GM23248 (cell line): ENCODE measurements around the gene AMIGO1. TPM values are rescaled to one million over a fixed set of nuclear protein-coding genes. Genes with fewer than 3 reads are reported as not detected.

Experiments used
- DNase-seq: peaks from one replicate; pipeline ENCODE4 v3.0.0-alpha.2; 2015
- H2AFZ ChIP-seq: fragments of 200-600 bp; sonication (generic); 2 replicates; pipeline ENCODE4 v1.6.1; 2016; ENCODE audit warnings: antibody characterized with exemption
- H3F3A ChIP-seq: fragments of 200-600 bp; sonication (generic); 2 replicates; pipeline ENCODE4 v1.6.1; 2016; ENCODE audit warnings: mild to moderate bottlenecking, antibody characterized with exemption, mixed run types; ENCODE audit not compliant: insufficient read depth
- H3K27ac ChIP-seq: fragments of 200-600 bp; sonication (generic); 2 replicates; pipeline ENCODE4 v1.5.1; 2016; ENCODE audit warnings: mild to moderate bottlenecking
- H3K27me3 ChIP-seq: fragments of 200-600 bp; sonication (generic); replicated peaks from 2 replicates; pipeline ENCODE4 v1.6.1; 2016; ENCODE audit warnings: mild to moderate bottlenecking; ENCODE audit not compliant: insufficient read depth
- H3K36me3 ChIP-seq: fragments of 200-600 bp; sonication (generic); 2 replicates; pipeline ENCODE4 v1.6.1; 2016; ENCODE audit warnings: low read depth, mild to moderate bottlenecking
- H3K4me1 ChIP-seq: fragments of 200-600 bp; sonication (generic); 2 replicates; pipeline ENCODE4 v1.6.1; 2016; ENCODE audit warnings: mild to moderate bottlenecking; ENCODE audit not compliant: insufficient read depth
- H3K4me2 ChIP-seq: fragments of 200-600 bp; sonication (generic); one replicate; pipeline ENCODE4 v1.6.1; 2016; ENCODE audit warnings: mild to moderate bottlenecking; ENCODE audit not compliant: unreplicated experiment
- H3K4me3 ChIP-seq: fragments of 200-600 bp; sonication (generic); 2 replicates; pipeline ENCODE4 v1.5.1; 2016; ENCODE audit warnings: mild to moderate bottlenecking
- H3K79me2 ChIP-seq: fragments of 200-600 bp; sonication (generic); 2 replicates; pipeline ENCODE4 v1.6.1; 2016; ENCODE audit warnings: mild to moderate bottlenecking; ENCODE audit not compliant: insufficient read depth
- H3K9ac ChIP-seq: fragments of 200-600 bp; sonication (generic); 2 replicates; pipeline ENCODE4 v1.6.1; 2016; ENCODE audit warnings: mild to moderate bottlenecking
- H3K9me2 ChIP-seq: fragments of 200-600 bp; sonication (generic); 2 replicates; pipeline ENCODE4 v1.6.1; 2016; ENCODE audit warnings: mixed run types, mild to moderate bottlenecking, moderate library complexity; ENCODE audit not compliant: insufficient read depth
- H3K9me3 ChIP-seq: fragments of 200-600 bp; sonication (generic); one replicate; pipeline ENCODE4 v1.6.1; 2017; ENCODE audit warnings: low read depth
- H4K20me1 ChIP-seq: fragments of 200-600 bp; sonication (generic); 2 replicates; pipeline ENCODE4 v1.6.0; 2016; ENCODE audit not compliant: insufficient read depth
- EZH2 ChIP-seq: fragments of 200-600 bp; sonication (generic); IDR thresholded peaks from 2 replicates; pipeline ENCODE4 v1.6.1; 2018; ENCODE audit warnings: antibody characterized with exemption, mild to moderate bottlenecking; ENCODE audit not compliant: insufficient read depth, poor library complexity, severe bottlenecking
- EZH2phosphoT487 ChIP-seq: fragments of 200-600 bp; sonication (generic); IDR thresholded peaks from 2 replicates; pipeline ENCODE4 v1.6.1; 2018; ENCODE audit warnings: antibody characterized with exemption, moderate library complexity, mild to moderate bottlenecking, low read depth; ENCODE audit not compliant: insufficient read depth
- WGBS, 2 experiments: methylation state at CpG; one replicate each; pipeline ENCODE4 v1.1.6; 2015 to 2017; ENCODE audit warnings: low lambda C conversion rate in 2 of 2, low coverage in 1 of 2; ENCODE audit errors: missing lambda C conversion rate in 2 of 2; 5-methylcytosine and 5-hydroxymethylcytosine counted together
- in situ Hi-C: fragments of 300-500 bp; cut with MboI; formaldehyde crosslinking; loops from 2 replicates; pipeline ENCODE4 v1.15.0; 2020
- polyA plus RNA-seq: library from polyadenylated mRNA; unstranded; fragments of >200 nt; fragmentation: Nextera tagmentation; extraction: Ambion mirVana; gene quantifications from 2 replicates; pipeline ENCODE4 v1.2.1, GENCODE V29; 2016
- total RNA-seq: library from RNA; depleted of rRNA; stranded (reverse); fragments of >200 nt; shearing (Covaris generic); gene quantifications from 2 replicates; pipeline ENCODE4 v1.2.3, GENCODE V29; 2014

AMIGO1 gene
- total and polyA plus RNA-seq, 2 experiments from 2014 or later, result 1.7 to 2.8 TPM

DNA sequence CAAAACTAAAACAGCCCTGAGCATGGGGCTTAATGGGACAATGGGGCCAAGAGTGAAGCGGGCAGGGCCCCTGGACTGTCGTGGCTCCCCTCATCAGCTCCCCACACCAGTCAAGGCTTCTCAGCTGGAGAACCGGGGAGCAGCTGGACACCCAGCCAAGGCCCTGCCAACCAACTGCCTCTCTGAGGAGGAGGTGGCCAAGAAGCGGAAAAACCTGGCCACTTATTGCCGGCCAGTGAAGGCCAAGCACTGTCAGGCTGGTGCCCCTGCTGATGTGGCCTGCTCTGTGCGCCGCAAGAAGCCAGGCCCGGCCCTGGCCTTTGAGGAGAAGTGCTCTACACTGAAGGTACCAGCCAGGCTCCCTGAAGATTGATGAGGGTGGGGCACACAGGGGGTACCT lies 18.2 kb downstream of the AMIGO1 start:
- Histone ChIP-seq H3K36me3 (0 out of 2 replicates have a peak, but pooled peaks cover 3% of the 10 kb centered on the region), H3F3A (no peaks in the 10 kb centered on the region), H3K4me3 (no peak overlapping the region), H2AFZ (no peak overlapping the region), H3K27me3 (no peaks in the 10 kb centered on the region), H3K79me2 (peaks cover 23% of the 10 kb centered on the region), H3K27ac (no peak overlapping the region), H3K9me2 (no peaks in the 10 kb centered on the region), H3K9me3 (no peaks in the 10 kb centered on the region), H3K4me2 (no peak overlapping the region), H3K9ac (no peak overlapping the region), H4K20me1 (no peaks in the 10 kb centered on the region), H3K4me1 (peaks cover 5% of the 10 kb centered on the region)
- in situ Hi-C loops, result loop anchor here (5.0 kb wide), 1 partner anchor 41 kb away; no protein-coding TSS in a partner anchor
- TF ChIP-seq EZH2, result no peak
- TF ChIP-seq EZH2phosphoT487, result no peak
- 96% methylated on average over 8 of the region's 8 CpGs for WGBS, 2 experiments
- DNase-seq, result no peak

DNA sequence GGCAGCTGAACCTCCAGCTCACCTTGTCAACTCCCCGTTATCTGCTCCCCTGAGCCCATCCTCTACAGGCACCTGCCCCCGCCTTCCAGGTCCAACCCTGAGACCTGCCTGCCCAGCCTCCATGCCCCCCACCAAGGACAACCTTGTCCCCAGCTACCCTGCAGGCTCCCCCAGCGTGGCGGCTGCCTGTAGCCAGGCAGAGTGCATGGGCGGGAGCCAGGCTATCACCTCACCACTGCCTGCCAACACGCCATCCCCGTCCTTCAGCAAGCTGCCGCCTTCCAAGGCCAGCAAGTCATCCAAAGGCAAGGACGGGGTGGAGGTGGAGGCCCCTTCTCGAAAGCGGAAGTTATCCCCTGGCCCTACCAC lies 18.6 kb downstream of the AMIGO1 start:
- Histone ChIP-seq H3K79me2 (peaks cover 19% of the 10 kb centered on the region), H3K4me2 (no peak overlapping the region), H3K36me3 (no peaks in the 10 kb centered on the region), H3K4me3 (no peak overlapping the region), H2AFZ (no peak overlapping the region), H3K9ac (no peak overlapping the region), H3K27ac (no peak overlapping the region), H3K9me2 (no peaks in the 10 kb centered on the region), H4K20me1 (no peaks in the 10 kb centered on the region), H3K4me1 (peaks cover 5% of the 10 kb centered on the region), H3K27me3 (no peaks in the 10 kb centered on the region), H3F3A (no peaks in the 10 kb centered on the region), H3K9me3 (no peaks in the 10 kb centered on the region)
- 87 to 93% methylated on average over 11 of the region's 11 CpGs for WGBS, 2 experiments
- in situ Hi-C loops, result loop anchor here (5.0 kb wide), 1 partner anchor 41 kb away; no protein-coding TSS in a partner anchor
- DNase-seq, result no peak
- no peak for TF ChIP-seq EZH2phosphoT487
- TF ChIP-seq EZH2, result no peak

DNA sequence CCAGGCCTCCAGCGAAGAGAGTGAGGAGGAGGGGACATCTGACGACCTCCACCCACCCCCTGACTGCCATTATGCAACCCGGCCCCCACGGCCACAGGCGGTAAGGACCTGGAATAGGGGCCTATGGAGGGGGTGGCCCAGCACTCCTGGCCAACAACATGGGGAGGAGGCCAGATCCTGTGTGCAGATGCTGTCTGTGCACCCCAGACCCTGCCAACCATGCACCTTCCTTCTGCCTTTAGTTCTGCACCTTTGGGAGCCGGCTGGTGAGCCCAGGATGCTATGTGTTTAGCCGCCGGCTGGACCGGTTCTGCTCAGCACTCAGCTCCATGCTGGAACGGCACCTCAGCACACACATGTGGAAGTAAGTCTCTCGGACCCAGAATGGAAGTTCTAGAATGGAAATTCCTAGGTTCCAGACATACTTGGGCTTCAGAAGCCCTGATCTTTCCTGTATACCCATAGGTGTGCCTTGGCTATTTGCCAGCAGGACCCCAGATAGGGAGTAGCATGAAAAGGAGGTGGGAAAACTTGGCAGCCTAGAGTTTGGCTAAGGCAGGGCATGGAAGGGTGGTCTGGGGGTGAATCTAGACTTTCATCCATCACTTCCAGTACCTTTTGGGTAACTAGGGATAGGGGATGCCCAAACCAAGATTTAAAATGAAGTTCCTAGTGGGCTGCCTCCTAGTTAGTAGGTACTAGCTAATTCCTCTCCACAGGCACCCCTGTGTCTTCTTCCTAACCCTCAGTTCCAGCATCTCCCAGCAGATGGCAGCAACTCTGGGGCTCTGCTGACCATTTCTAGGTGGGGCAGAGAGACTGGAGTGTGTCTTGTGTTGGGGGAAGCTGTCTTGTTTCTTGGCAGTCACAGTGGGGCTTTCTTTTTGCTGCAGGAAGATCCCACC lies 19.2 kb downstream of the AMIGO1 start:
- no peaks in the 10 kb centered on the region for H3K9me3 ChIP-seq
- H3F3A ChIP-seq, result no peaks in the 10 kb centered on the region
- no peak overlapping the region for H2AFZ ChIP-seq
- H3K4me3 ChIP-seq, result no peak overlapping the region
- no peaks in the 10 kb centered on the region for H3K27me3 ChIP-seq
- no peaks in the 10 kb centered on the region for H3K9me2 ChIP-seq
- H3K27ac ChIP-seq, result no peak overlapping the region
- DNase-seq, result peak; percentile 78
- H3K36me3 ChIP-seq, result no peaks in the 10 kb centered on the region
- TF ChIP-seq EZH2phosphoT487, result no peak
- TF ChIP-seq EZH2, result no peak
- no peaks in the 10 kb centered on the region for H4K20me1 ChIP-seq
- no peak overlapping the region for H3K4me2 ChIP-seq
- 60 to 63% methylated on average over 11 of the region's 11 CpGs for WGBS, 2 experiments
- in situ Hi-C loops, result loop anchor here (5.0 kb wide), 1 partner anchor 42 kb away; no protein-coding TSS in a partner anchor
- H3K79me2 ChIP-seq, result peaks cover 12% of the 10 kb centered on the region
- no peak overlapping the region for H3K9ac ChIP-seq
- H3K4me1 ChIP-seq, result peaks cover 5% of the 10 kb centered on the region

DNA sequence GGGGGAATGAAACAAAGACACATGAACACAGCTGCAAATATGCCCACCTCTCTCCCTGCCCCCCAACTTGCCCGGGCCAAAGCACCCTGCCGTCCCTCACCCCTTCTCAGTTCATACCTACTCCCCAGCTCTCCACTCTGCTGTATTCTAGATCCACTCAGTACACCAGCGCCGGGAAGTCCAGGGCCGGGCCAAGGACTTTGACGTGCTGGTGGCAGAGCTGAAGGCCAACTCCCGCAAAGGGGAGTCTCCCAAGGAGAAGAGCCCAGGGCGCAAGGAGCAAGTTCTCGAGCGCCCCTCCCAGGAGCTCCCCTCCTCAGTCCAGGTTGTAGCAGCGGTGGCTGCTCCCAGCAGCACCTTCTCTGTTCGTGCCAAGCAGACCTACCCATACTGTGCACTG lies 20.8 kb downstream of the AMIGO1 start:
- in situ Hi-C loops, result no loop called here
- H3K9ac ChIP-seq, result no peak overlapping the region
- no peaks in the 10 kb centered on the region for H3K27me3 ChIP-seq
- no peak for DNase-seq
- 0 out of 2 replicates have a peak, but pooled peaks cover 7% of the 10 kb centered on the region for H3K79me2 ChIP-seq
- no peaks in the 10 kb centered on the region for H4K20me1 ChIP-seq
- H3K9me2 ChIP-seq, result no peaks in the 10 kb centered on the region
- no peak overlapping the region for H3K4me3 ChIP-seq
- H3K4me1 ChIP-seq, result peaks cover 13% of the 10 kb centered on the region
- no peak overlapping the region for H3K27ac ChIP-seq
- H3K36me3 ChIP-seq, result no peaks in the 10 kb centered on the region
- H3F3A ChIP-seq, result no peaks in the 10 kb centered on the region
- no peak overlapping the region for H3K4me2 ChIP-seq
- 90 to 94% methylated on average over 12 of the region's 12 CpGs for WGBS, 2 experiments
- H2AFZ ChIP-seq, result no peak overlapping the region
- H3K9me3 ChIP-seq, result no peaks in the 10 kb centered on the region
- no peak for TF ChIP-seq EZH2phosphoT487
- no peak for TF ChIP-seq EZH2
